NCI-H69 (cell line): ENCODE results near the gene P2RY12.
A peak's percentile ranks its signal among the peaks of the same experiment; 100 is the strongest.

Source experiments
- DNase-seq: peaks from one replicate; lab custom pipeline; 2025; lab: John Stamatoyannopoulos, UW

P2RY12 gene

GRCh38 chr3:151307131-151307530, 77.4 kb downstream of the P2RY12 start:
- DNase-seq, result no peak

GRCh38 chr3:151306168-151306810, 78.3 kb downstream of the P2RY12 start:
- no peak for DNase-seq

- DNase-seq, result no peak
Measured at GRCh38 chr3:151305775-151306151, 78.8 kb downstream of the P2RY12 start.

GRCh38 chr3:151305060-151305774, 79.3 kb downstream of the P2RY12 start:
- DNase-seq, result peak; percentile 1

GRCh38 chr3:151303751-151304150, 80.8 kb downstream of the P2RY12 start:
- DNase-seq, result no peak

- DNase-seq, result no peak
Measured at GRCh38 chr3:151301787-151302186, 82.8 kb downstream of the P2RY12 start.

- no peak for DNase-seq
Measured at GRCh38 chr3:151300539-151300938, 84.0 kb downstream of the P2RY12 start.

- DNase-seq, result peak; percentile 72
Measured at GRCh38 chr3:151299006-151299405, 85.5 kb downstream of the P2RY12 start.

- no peak for DNase-seq
Measured at GRCh38 chr3:151297429-151297828, 87.1 kb downstream of the P2RY12 start.

- no peak for DNase-seq
Measured at GRCh38 chr3:151296226-151296625, 88.3 kb downstream of the P2RY12 start.

GRCh38 chr3:151293127-151293526, 91.4 kb downstream of the P2RY12 start:
- no peak for DNase-seq

- DNase-seq, result peak; percentile 4
Measured at GRCh38 chr3:151290673-151291072, 93.9 kb downstream of the P2RY12 start.

GRCh38 chr3:151289445-151289844, 95.1 kb downstream of the P2RY12 start:
- DNase-seq, result no peak
